Hepatocyte (in vitro differentiated cells): Measurements from ENCODE around the gene SLC1A5. TPM values are rescaled to one million over a fixed set of nuclear protein-coding genes. Genes with fewer than 3 reads are reported as not detected.
A peak's percentile ranks its signal among the peaks of the same experiment; 100 is the strongest.

Source experiments
- DNase-seq: peaks from one replicate; pipeline ENCODE4 v3.0.0-alpha.2; 2016; ENCODE audit warnings: low spot score
- H2AFZ ChIP-seq: fragments of 200-600 bp; sonication (generic); 2 replicates; pipeline ENCODE4 v1.6.0; 2016; ENCODE audit warnings: antibody characterized with exemption, mild to moderate bottlenecking
- H3K27ac ChIP-seq: fragments of 200-600 bp; sonication (generic); 2 replicates; pipeline ENCODE4 v1.5.1; 2016; ENCODE audit warnings: mild to moderate bottlenecking
- H3K27me3 ChIP-seq: fragments of 200-600 bp; sonication (generic); 2 replicates; pipeline ENCODE4 v1.6.1; 2016
- H3K36me3 ChIP-seq: fragments of 200-600 bp; sonication (generic); replicated peaks from 2 replicates; pipeline ENCODE4 v1.5.1; 2016; ENCODE audit warnings: low read depth; ENCODE audit not compliant: insufficient read depth
- H3K4me1 ChIP-seq: fragments of 200-600 bp; sonication (generic); 2 replicates; pipeline ENCODE4 v1.5.1; 2016; ENCODE audit warnings: mild to moderate bottlenecking, moderate library complexity; ENCODE audit not compliant: insufficient read depth
- H3K4me2 ChIP-seq: fragments of 200-600 bp; sonication (generic); 2 replicates; pipeline ENCODE4 v1.6.0; 2016
- H3K4me3 ChIP-seq: fragments of 200-600 bp; sonication (generic); 2 replicates; pipeline ENCODE4 v1.5.1; 2016; ENCODE audit warnings: mild to moderate bottlenecking
- H3K79me2 ChIP-seq: fragments of 200-600 bp; sonication (generic); 2 replicates; pipeline ENCODE4 v1.6.0; 2017; ENCODE audit warnings: mild to moderate bottlenecking
- H3K9me2 ChIP-seq: fragments of 200-600 bp; sonication (generic); replicated peaks from 2 replicates; pipeline ENCODE4 v1.6.0; 2017; ENCODE audit warnings: mild to moderate bottlenecking; ENCODE audit not compliant: insufficient read depth
- H3K9me3 ChIP-seq: fragments of 200-600 bp; sonication (generic); 2 replicates; pipeline ENCODE4 v1.5.1; 2016; ENCODE audit warnings: low read depth, mild to moderate bottlenecking
- H4K20me1 ChIP-seq: fragments of 200-600 bp; sonication (generic); 2 replicates; pipeline ENCODE4 v1.6.0; 2016; ENCODE audit warnings: mild to moderate bottlenecking; ENCODE audit not compliant: insufficient read depth, poor library complexity, severe bottlenecking
- EZH2 ChIP-seq: fragments of 200-600 bp; sonication (generic); IDR thresholded peaks from 2 replicates; pipeline ENCODE4 v1.6.1; 2016; ENCODE audit warnings: antibody characterized with exemption, mild to moderate bottlenecking, borderline replicate concordance
- EZH2phosphoT487 ChIP-seq: fragments of 200-600 bp; sonication (generic); IDR thresholded peaks from one replicate; pipeline ENCODE4 v1.6.1; 2018; ENCODE audit warnings: antibody characterized with exemption, mild to moderate bottlenecking, low read depth, moderate library complexity; ENCODE audit not compliant: unreplicated experiment, severe bottlenecking
- WGBS: methylation state at CpG from one replicate; pipeline ENCODE4 v1.1.6; 2016; ENCODE audit warnings: low lambda C conversion rate; ENCODE audit errors: missing lambda C conversion rate; 5-methylcytosine and 5-hydroxymethylcytosine counted together
- polyA plus RNA-seq: library from polyadenylated mRNA; unstranded; fragments of >200 nt; fragmentation: Nextera tagmentation; extraction: Ambion mirVana; gene quantifications from 2 replicates; pipeline ENCODE4 v1.2.1, GENCODE V29; 2016
- total RNA-seq: library from RNA; depleted of rRNA; stranded (reverse); fragments of >200 nt; gene quantifications from 2 replicates; pipeline ENCODE4 v1.2.3, GENCODE V29; 2014
- TF ChIP-seq, protein P1 (sequence below): fragments of 200-600 bp; sonication (generic); IDR thresholded peaks from 2 replicates; pipeline ENCODE4 v1.5.1; 2016; ENCODE audit warnings: antibody characterized with exemption, mild to moderate bottlenecking; ENCODE audit not compliant: poor library complexity

The SLC1A5 gene
- total and polyA plus RNA-seq, 2 experiments from 2014 or later = 87.9 to 171 TPM

DNA sequence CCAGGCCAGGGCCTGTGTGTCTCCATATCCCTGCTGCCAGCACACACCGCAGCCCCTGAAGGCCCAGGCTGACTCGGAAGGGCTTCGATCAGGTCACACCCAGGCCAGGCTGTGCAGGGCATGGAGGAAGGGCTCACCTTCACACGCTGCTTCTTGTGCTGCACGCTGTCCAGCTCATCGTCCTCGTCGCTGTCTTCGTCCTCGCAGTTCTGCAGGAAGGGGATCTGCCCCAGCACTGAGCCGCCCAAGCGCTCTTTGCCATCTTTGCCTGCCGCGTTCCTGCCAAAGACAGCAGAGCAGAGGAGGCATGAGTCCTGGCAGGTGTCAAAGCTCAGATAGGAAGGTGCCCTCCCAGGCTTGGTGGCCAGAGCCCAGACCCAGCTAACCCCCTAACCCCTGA, 57.8 kb downstream of the SLC1A5 start:
- 97% methylated on average over 14 of the region's 14 CpGs for WGBS
- no peak for DNase-seq
- Histone ChIP-seq H3K4me1 (no peaks in the 10 kb centered on the region), H4K20me1 (peaks cover 21% of the 10 kb centered on the region), H3K27me3 (no peaks in the 10 kb centered on the region), H3K9me2 (no peaks in the 10 kb centered on the region), H3K27ac (no peak overlapping the region), H3K4me2 (no peak overlapping the region), H3K4me3 (no peak overlapping the region), H3K36me3 (no peaks in the 10 kb centered on the region), H3K9me3 (no peaks in the 10 kb centered on the region), H3K79me2 (peaks cover 25% of the 10 kb centered on the region), H2AFZ (no peak overlapping the region)
- TF ChIP-seq, protein P1, sequence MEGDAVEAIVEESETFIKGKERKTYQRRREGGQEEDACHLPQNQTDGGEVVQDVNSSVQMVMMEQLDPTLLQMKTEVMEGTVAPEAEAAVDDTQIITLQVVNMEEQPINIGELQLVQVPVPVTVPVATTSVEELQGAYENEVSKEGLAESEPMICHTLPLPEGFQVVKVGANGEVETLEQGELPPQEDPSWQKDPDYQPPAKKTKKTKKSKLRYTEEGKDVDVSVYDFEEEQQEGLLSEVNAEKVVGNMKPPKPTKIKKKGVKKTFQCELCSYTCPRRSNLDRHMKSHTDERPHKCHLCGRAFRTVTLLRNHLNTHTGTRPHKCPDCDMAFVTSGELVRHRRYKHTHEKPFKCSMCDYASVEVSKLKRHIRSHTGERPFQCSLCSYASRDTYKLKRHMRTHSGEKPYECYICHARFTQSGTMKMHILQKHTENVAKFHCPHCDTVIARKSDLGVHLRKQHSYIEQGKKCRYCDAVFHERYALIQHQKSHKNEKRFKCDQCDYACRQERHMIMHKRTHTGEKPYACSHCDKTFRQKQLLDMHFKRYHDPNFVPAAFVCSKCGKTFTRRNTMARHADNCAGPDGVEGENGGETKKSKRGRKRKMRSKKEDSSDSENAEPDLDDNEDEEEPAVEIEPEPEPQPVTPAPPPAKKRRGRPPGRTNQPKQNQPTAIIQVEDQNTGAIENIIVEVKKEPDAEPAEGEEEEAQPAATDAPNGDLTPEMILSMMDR = no peak
- TF ChIP-seq EZH2phosphoT487 = no peak
- TF ChIP-seq EZH2 = no peak

DNA sequence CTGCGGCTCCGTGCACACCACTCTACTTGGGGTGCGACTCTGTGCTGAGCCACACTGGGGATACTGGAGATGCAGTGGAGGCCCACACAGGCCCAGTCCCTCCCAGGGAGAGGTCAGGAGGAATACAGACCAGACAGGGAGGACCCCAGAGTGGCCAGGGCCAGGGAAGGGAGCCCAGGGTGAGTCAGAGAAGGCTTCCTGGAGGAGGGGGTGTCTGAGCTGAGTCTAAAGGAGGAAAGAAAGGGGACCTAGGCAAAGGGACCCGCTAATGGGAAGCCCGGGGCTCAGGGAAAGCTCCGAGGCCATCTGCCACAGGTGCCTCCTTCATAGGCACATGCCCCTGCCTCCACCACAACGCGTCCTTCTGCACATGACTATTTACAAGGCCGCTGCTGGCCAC, 58.2 kb downstream of the SLC1A5 start:
- Histone ChIP-seq H3K27me3 (no peaks in the 10 kb centered on the region), H4K20me1 (peaks cover 21% of the 10 kb centered on the region), H3K4me3 (no peak overlapping the region), H3K36me3 (no peaks in the 10 kb centered on the region), H3K4me2 (no peak overlapping the region), H3K9me3 (no peaks in the 10 kb centered on the region), H3K4me1 (no peaks in the 10 kb centered on the region), H2AFZ (no peak overlapping the region), H3K9me2 (no peaks in the 10 kb centered on the region), H3K79me2 (peaks cover 21% of the 10 kb centered on the region), H3K27ac (no peak overlapping the region)
- no peak for TF ChIP-seq EZH2phosphoT487
- TF ChIP-seq, protein P1 = no peak
- no peak for TF ChIP-seq EZH2
- WGBS = 97% methylated on average over 9 of the region's 9 CpGs
- DNase-seq = no peak

DNA sequence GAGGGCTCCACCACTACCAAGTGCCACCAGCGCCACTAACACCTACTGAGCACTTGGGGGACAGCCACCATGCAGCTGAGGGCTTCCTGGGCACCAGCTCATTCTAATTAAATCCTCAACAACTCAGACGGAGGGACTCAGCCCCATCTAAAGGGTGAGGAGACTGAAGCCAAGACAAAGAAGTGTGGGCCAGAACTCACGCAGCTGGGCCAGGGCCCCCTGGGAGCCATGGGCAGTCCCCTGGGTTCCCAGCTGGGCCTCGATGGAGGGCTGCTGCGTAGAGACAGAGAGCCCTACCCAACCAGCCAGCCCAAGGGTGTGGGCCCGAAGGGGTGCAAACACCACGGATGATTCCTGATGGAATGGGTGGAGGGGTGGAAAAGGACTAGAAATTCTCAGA, 58.7 kb downstream of the SLC1A5 start:
- Histone ChIP-seq H3K4me1 (no peaks in the 10 kb centered on the region), H3K4me3 (no peak overlapping the region), H4K20me1 (peaks cover 21% of the 10 kb centered on the region), H2AFZ (no peak overlapping the region), H3K9me3 (no peaks in the 10 kb centered on the region), H3K27me3 (no peaks in the 10 kb centered on the region), H3K27ac (no peak overlapping the region), H3K4me2 (no peak overlapping the region), H3K9me2 (no peaks in the 10 kb centered on the region), H3K36me3 (no peaks in the 10 kb centered on the region), H3K79me2 (peaks cover 17% of the 10 kb centered on the region)
- no peak for DNase-seq
- WGBS = 94% methylated on average over 7 of the region's 7 CpGs
- TF ChIP-seq EZH2phosphoT487 = no peak
- TF ChIP-seq, protein P1 = no peak
- no peak for TF ChIP-seq EZH2

DNA sequence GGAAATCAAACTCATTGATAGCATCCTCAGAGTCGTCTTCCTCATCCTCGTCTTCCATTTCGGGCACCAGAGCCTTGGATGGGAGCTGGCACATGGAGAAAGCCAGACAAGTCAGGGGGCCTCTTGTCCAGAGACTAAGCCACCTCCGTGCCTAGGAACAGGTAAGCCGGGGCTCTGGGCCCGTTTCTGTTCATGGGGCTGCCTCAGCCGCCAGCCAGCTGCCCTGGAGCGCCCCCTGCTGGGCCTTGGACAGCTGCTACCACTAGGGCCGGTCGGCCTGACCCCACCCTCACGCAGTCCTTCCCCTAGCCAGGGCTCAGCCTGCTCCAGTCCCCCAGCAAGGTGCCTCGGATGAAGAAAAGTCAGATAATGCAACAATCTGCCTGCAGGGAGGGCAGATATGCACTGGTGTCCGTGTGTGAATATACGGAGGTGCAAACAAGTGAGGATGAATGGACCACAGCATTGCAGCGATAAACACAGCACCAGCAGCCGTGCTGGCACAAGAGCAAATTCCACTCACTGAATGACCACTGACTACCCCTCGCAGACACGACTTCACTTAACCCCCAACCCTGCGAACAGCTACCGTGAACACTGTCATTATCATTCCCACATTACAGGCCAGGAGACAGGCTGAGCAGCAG, 59.6 kb downstream of the SLC1A5 start:
- 57% methylated on average over 20 of the region's 20 CpGs for WGBS
- Histone ChIP-seq H2AFZ (no peak overlapping the region), H3K4me3 (no peak overlapping the region), H3K27me3 (no peaks in the 10 kb centered on the region), H3K4me1 (no peaks in the 10 kb centered on the region), H3K9me3 (no peaks in the 10 kb centered on the region), H3K9me2 (no peaks in the 10 kb centered on the region), H3K36me3 (no peaks in the 10 kb centered on the region), H3K27ac (no peak overlapping the region), H3K4me2 (no peak overlapping the region), H3K79me2 (peaks cover 11% of the 10 kb centered on the region), H4K20me1 (peaks cover 21% of the 10 kb centered on the region)
- peak; percentile 87 for DNase-seq
- TF ChIP-seq, protein P1 = peak; percentile 92
- TF ChIP-seq EZH2phosphoT487 (no peak), EZH2 (no peak)
